G401 (cell line): Measurements from ENCODE around the gene ZNHIT1. TPM values are rescaled to one million over a fixed set of nuclear protein-coding genes. Genes with fewer than 3 reads are reported as not detected.

Experiments used
- DNase-seq: peaks from one replicate; pipeline ENCODE4 v3.0.0-alpha.2; 2015; ENCODE audit warnings: low spot score
- in situ Hi-C: cut with HindIII; loops from 2 replicates; pipeline ENCODE4 v1.10.0; 2016; ENCODE audit warnings: low sequenced_read_pairs, mixed read lengths
- total RNA-seq: library from RNA; depleted of rRNA; stranded (reverse); fragments of >200 nt; shearing (Covaris generic); gene quantifications from 2 replicates; pipeline ENCODE4 v1.2.3, GENCODE V29; 2014

The ZNHIT1 gene
- total RNA-seq, 1 experiment from 2014 or later, result 74.5 TPM

DNA sequence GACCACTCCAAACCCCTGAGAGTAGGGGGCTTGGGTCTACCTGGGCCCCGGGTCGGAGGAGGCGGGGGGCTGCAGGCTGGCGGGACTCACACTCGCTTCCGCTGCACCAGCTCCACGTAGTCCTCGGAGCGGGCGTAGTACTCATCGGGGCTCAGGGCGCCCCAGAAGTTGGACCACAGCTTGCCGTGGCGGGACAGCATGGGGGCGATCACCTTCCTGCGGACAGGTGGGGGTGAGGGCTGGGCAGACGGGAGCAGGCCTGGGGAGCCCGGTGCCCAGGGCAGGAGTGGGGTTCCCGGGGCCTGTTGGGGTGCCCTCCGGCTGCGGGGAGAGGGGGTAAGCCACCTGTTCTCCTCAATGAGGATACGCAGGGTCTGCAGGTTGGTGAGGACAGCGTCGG lies 6.5 kb upstream of the ZNHIT1 start:
- in situ Hi-C loops, result no loop called here

GRCh38 chr7:101212014-101212413 lies 6.0 kb upstream of the ZNHIT1 start:
- in situ Hi-C loops, result no loop called here
- DNase-seq, result no peak

More for the DNA sequence above, 6.5 kb upstream of the ZNHIT1 start:
- no peak for DNase-seq

GRCh38 chr7:101216001-101216859 lies 1.7 kb upstream of the ZNHIT1 start:
- in situ Hi-C loops, result no loop called here
- DNase-seq, result peak; percentile 5

DNA sequence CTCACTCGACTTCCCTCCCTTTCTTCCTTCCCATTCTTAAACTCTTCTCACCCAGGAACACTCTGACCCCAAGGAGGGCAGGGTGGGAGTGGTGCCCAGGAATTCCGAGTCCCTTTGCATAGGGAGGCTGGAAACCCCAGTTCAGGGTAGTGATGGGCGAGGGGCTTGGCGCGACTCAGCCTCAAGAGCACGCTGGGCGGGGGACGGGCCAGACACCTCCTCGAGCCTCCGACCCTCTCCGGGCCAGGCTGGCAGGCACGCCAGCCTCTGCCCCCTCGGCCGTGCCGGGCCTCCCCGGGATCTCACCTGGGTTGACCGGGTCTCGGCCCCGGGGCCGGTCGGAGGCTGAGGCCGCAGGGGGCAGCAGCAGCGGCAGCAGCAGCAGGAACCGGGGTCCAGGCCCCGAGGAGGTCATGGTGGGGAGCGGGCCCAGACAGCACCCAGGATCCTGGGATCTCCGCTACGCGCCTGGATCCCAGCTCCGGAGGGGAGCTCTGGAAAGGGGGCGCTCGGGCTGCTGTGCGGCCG lies 1.0 kb upstream of the ZNHIT1 start:
- in situ Hi-C loops, result no loop called here
- no peak for DNase-seq

- no peak for DNase-seq
These were observed 516 bp downstream of the ZNHIT1 start for GRCh38 chr7:101218236-101219125.

DNA sequence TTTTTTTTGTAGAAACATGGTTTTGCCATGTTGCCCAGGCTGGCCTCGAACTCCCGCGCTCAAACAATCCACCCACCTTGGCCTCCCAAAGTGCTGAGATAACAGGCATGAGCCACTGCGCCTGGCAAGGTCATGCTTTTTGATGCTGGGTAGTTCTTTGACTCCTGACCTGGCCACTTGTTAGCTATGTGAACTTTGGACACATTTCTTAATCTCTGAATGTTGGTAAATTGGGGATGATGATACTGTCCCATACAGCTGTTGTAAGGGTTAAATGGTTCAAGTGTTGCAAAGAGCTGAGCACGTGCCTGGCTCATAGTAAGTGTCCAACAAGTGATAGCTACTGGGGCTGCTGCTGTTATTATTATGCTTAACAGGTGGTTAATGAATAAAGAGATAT lies 2.3 kb downstream of the ZNHIT1 start:
- DNase-seq, result no peak
- in situ Hi-C loops, result no loop called here

More at GRCh38 chr7:101218236-101219125, 516 bp downstream of the ZNHIT1 start:
- in situ Hi-C loops, result no loop called here

DNA sequence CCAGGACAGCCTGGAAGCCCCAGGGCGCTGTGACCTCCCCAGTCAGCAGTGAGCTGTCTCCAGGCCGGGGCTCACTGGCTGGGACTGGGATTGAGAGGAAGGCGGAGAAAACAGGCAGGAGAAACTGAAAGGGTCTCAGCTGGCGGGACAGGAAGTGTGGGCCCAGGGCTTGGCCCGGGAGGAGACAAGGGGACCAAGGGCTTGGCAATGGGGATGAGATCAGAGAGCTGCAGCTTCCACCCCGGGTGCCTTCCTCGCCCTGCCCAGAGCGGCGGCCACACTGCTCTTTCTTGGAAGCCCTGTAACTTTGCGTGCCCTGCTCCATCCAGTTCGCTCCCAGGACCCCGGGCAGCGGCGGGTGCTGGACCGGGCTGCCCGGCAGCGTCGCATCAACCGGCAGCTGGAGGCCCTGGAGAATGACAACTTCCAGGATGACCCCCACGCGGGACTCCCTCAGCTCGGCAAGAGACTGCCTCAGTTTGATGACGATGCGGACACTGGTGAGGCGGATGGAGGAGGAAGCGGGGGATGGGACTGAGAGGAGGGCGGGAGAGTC lies 4.4 kb downstream of the ZNHIT1 start:
- in situ Hi-C loops, result no loop called here

DNA sequence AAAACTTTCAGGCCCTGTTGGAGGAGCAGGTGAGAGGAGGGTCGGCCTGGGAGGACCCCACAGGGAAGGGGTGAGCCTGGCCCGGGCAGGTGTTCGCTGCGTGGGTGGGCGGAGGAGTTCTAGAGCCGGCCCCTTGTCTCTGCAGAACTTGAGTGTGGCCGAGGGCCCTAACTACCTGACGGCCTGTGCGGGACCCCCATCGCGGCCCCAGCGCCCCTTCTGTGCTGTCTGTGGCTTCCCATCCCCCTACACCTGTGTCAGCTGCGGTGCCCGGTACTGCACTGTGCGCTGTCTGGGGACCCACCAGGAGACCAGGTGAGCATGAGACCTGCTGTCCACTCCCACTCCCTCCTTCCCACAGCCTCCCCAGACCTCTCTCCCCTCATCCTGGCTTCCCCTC lies 5.6 kb downstream of the ZNHIT1 start:
- no peak for DNase-seq
- in situ Hi-C loops, result no loop called here

More for the DNA sequence above, 4.4 kb downstream of the ZNHIT1 start:
- DNase-seq, result no peak

DNA sequence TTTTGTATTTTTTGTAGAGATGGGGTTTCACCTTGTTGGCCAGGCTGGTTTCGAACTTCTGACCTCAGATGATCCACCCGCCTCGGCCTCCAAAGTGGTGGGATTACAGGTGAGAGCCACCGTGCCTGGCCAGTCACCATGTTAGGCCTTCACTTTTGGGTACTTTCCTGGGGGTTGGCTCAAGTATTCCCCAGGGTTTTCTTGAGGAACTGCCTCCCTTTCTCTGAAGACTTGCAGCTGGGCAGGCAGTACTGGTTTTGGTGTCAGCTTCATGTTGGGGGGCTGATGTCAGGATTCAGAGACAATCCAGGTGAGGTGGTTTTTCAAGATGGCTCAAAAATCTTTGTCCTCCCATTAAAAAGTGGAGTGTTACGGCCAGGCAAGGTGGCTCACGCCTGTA lies 7.7 kb downstream of the ZNHIT1 start:
- no peak for DNase-seq
- in situ Hi-C loops, result no loop called here

GRCh38 chr7:101226721-101227120 lies 8.8 kb downstream of the ZNHIT1 start:
- DNase-seq, result peak; percentile 54

GRCh38 chr7:101231644-101232043 lies 13.7 kb downstream of the ZNHIT1 start:
- no peak for DNase-seq
- in situ Hi-C loops, result no loop called here

More at GRCh38 chr7:101226721-101227120, 8.8 kb downstream of the ZNHIT1 start:
- in situ Hi-C loops, result no loop called here

DNA sequence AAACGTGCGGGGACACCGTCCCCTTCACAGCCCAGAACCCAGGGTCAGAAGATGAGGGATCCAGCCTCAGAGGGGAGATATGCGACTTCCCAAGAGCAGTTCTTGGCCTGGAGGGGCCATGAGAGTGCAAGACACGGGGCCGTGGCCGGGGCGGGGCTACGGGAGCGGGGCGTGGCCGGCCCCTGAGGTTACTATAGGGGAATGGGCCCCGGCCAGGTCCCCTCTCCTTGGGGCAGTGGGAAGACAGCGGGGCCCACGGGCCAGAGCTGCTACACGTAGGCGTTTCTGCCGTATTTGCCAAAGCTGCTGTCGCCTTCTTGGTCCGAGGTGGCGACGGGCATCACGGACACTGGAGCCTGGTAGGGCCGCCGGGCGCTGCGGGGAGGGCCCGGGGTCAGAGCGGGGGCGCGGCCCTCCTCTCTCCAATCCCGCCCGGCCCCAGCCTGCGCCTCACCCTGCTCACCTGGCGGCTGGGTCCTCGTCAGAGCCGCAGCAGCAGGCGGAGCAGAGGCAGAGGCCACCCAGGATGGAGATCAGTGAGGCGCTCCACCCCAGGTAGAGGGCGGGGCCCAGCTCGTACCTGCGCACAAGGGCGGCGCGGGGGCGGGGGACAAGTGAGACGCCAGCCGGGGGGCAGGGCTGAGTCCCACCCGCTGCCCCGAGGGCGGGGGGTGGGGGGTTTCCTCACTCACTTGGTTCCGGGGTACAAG lies 14.3 kb downstream of the ZNHIT1 start:
- DNase-seq, result peak; percentile 49
- in situ Hi-C loops, result no loop called here

- in situ Hi-C loops, result no loop called here
These were observed 16.1 kb downstream of the ZNHIT1 start for GRCh38 chr7:101233907-101234547.

GRCh38 chr7:101234636-101235035 lies 16.7 kb downstream of the ZNHIT1 start:
- in situ Hi-C loops, result no loop called here
- DNase-seq, result no peak

More at GRCh38 chr7:101233907-101234547, 16.1 kb downstream of the ZNHIT1 start:
- DNase-seq, result no peak

DNA sequence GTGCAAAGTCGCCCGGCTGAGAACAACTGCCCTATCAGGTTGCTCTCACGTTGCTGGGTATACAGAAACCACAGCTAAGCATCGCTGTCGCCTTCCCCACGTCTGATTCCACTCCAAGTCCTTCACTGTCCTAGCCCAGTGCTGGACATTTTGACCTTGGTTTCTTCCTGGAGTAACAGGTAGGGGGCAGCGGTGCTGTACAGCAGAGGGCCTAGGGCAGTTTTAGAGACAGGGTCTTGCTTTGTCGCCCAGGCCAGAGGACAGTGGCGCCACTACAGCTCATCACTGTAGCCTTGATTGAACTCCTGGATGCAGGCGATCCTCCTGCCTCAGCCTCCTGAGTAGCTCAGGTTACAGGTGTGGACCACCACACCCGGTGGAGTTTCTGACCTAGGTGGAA lies 17.1 kb downstream of the ZNHIT1 start:
- no peak for DNase-seq
- in situ Hi-C loops, result no loop called here

- in situ Hi-C loops, result no loop called here
These were observed 17.6 kb downstream of the ZNHIT1 start for GRCh38 chr7:101235522-101235921.

DNA sequence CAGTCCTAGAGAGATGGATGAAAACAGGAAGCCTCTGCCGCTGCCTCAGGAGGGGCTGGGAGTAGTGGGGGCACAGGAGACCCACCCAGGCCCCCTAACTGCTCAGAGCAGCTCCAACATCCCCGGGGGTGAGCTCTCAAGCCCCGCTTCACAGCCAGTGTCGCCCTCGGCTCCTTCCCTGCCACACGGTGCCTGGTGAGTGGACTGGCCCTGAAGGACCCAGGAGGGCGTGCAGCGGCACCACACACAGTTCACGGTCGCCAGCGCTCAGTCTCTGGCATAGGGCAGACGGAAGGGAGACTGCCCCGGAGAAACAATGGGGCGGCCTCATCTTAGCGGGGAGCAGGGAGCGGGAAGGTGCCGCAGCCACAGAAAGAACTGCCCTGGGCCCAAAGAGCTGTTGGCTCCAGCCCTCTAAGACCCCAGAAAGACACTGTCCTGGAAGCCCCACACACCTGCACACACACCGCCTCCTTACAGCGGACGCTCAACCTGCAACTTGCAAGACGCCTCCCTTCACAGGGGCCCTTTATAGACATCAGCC lies 18.4 kb downstream of the ZNHIT1 start:
- in situ Hi-C loops, result no loop called here
- DNase-seq, result no peak

More at GRCh38 chr7:101235522-101235921, 17.6 kb downstream of the ZNHIT1 start:
- no peak for DNase-seq
